AG04450 (cell line): ENCODE data around the gene PIAS3. TPM values are rescaled to one million over a fixed set of nuclear protein-coding genes. Genes with fewer than 3 reads are reported as not detected.

ENCODE experiments used
- CTCF ChIA-PET: fragments of 300-600, 350-600 bp; formaldehyde crosslinking; extraction: SDS; loops from one replicate; lab custom pipeline; 2022; ENCODE audit warnings: antibody characterized with exemption, inconsistent platforms; lab: Charles Lee
- POLR2A ChIA-PET: fragments of 350-600 bp; formaldehyde crosslinking; extraction: SDS; loops from one replicate; lab custom pipeline; 2021; ENCODE audit warnings: antibody characterized with exemption, inconsistent platforms; lab: Yijun Ruan, JAX
- DNase-seq: peaks from one replicate; pipeline ENCODE4 v3.0.0-alpha.2; 2011; ENCODE audit warnings: low read depth, low spot score
- H3K27ac ChIP-seq: one replicate; pipeline ENCODE4 v1.5.1; 2012; ENCODE audit warnings: low read depth, low read length, control low read depth
- H3K27me3 ChIP-seq: one replicate; pipeline ENCODE4 v1.6.0; 2012; ENCODE audit warnings: low read length; ENCODE audit not compliant: control insufficient read depth, insufficient read depth
- H3K4me3 ChIP-seq: 2 replicates; pipeline ENCODE4 v1.5.1; 2011; ENCODE audit warnings: mild to moderate bottlenecking, low read depth, low read length, control low read depth
- H3K9me3 ChIP-seq: 2 replicates; pipeline ENCODE4 v1.5.1; 2012; ENCODE audit warnings: low read length; ENCODE audit not compliant: control insufficient read depth, insufficient read depth
- CTCF ChIP-seq: IDR thresholded peaks from 2 replicates; pipeline ENCODE4 v1.5.1; 2011; ENCODE audit warnings: low read depth, low read length, control low read depth, inconsistent platforms
- polyA plus RNA-seq: library from polyadenylated mRNA; depleted of rRNA; stranded (reverse); fragments of >200 nt; gene quantifications from 2 replicates; pipeline ENCODE4 v1.2.3, GENCODE V29; 2011

PIAS3 gene
- polyA plus RNA-seq, 1 experiment = 29.2 TPM

GRCh38 chr1:145847827-145848226 lies 11.1 kb downstream of the PIAS3 start:
- ChIA-PET POLR2A (interaction anchor here (1.0 to 7.1 kb wide), 2 partner anchors 10 kb away, joined by 3 to 116 read pairs; partner anchors contain the start of gene PIAS3), CTCF (interaction anchor here (0.9 to 6.4 kb wide), 4 partner anchors 11 to 165 kb away, joined by 3 to 104 read pairs (median 38); partner anchors contain the start of genes ITGA10 and PIAS3)
- Histone ChIP-seq H3K4me3 (no peak overlapping the region), H3K9me3 (no peaks in the 10 kb centered on the region; the same call in 1 of the 2 replicates), H3K27me3 (no peaks in the 10 kb centered on the region), H3K27ac (no peak overlapping the region)
- DNase-seq = no peak
- TF ChIP-seq CTCF = no peak

GRCh38 chr1:145846201-145846612 lies 12.7 kb downstream of the PIAS3 start:
- Histone ChIP-seq H3K27ac (no peak overlapping the region), H3K9me3 (no peaks in the 10 kb centered on the region; the same call in 1 of the 2 replicates), H3K4me3 (peak overlapping the region; percentile 70), H3K27me3 (no peaks in the 10 kb centered on the region)
- DNase-seq = no peak
- ChIA-PET CTCF (interaction anchor here (0.8 to 6.4 kb wide), 14 partner anchors 12 to 186 kb away, joined by 3 to 104 read pairs (median 18); partner anchors contain the start of genes HJV, ITGA10, PIAS3 and POLR3C), POLR2A (interaction anchor here (1.0 to 7.1 kb wide), 4 partner anchors 12 to 117 kb away, joined by 3 to 116 read pairs (median 7); partner anchors contain the start of genes ANKRD34A, PEX11B, PIAS3 and POLR3GL)
- peak; percentile 70 for TF ChIP-seq CTCF

- no peaks in the 10 kb centered on the region for H3K27me3 ChIP-seq
- H3K9me3 ChIP-seq = no peaks in the 10 kb centered on the region; the same call in 1 of the 2 replicates
- DNase-seq = peak; percentile 24
- ChIA-PET CTCF (interaction anchor here (0.6 to 6.4 kb wide), 42 partner anchors 9 to 189 kb away, joined by 3 to 104 read pairs (median 6); partner anchors contain the start of genes HJV, ITGA10, PEX11B and PIAS3), POLR2A (interaction anchor here (0.6 to 7.1 kb wide), 15 partner anchors 11 to 168 kb away, joined by 3 to 116 read pairs (median 4); partner anchors contain the start of genes ANKRD34A, PEX11B, PIAS3 and POLR3C)
- peak within 1 kb of the TSS; percentile 70 for H3K4me3 ChIP-seq
- peak within 1 kb of the TSS; percentile 31 for H3K27ac ChIP-seq
- TF ChIP-seq CTCF = peak; percentile 93
Observed at GRCh38 chr1:145845514-145846161, 13.2 kb downstream of the PIAS3 start, which contains the start of gene NUDT17. Gene NUDT17 (plus strand): TSS chr1:145845630. CDS start chr1:145845641, 11 bp downstream.

- ChIA-PET POLR2A (interaction anchor here (0.6 to 7.1 kb wide), 15 partner anchors 11 to 168 kb away, joined by 3 to 116 read pairs (median 4); partner anchors contain the start of genes ANKRD34A, PIAS3, POLR3C and POLR3GL), CTCF (interaction anchor here (0.6 to 6.4 kb wide), 40 partner anchors 10 to 190 kb away, joined by 3 to 104 read pairs (median 7); partner anchors contain the start of genes HJV, ITGA10, PEX11B and PIAS3)
- TF ChIP-seq CTCF = no peak
- Histone ChIP-seq H3K9me3 (no peaks in the 10 kb centered on the region; the same call in 1 of the 2 replicates), H3K27ac (no peak overlapping the region), H3K4me3 (peak overlapping the region; percentile 70), H3K27me3 (no peaks in the 10 kb centered on the region)
- no peak for DNase-seq
Observed at GRCh38 chr1:145845144-145845513, 13.8 kb downstream of the PIAS3 start.
